C1 segment of cervical spinal cord (tissue), 14 donors: Measurements from ENCODE around the gene SCN1B.
"Not testable (repeated sequence)": the region's sequence is repeated elsewhere in the genome, so short reads cannot be mapped to it uniquely, and the experiment has no call there.

Source experiments
- DNase-seq, 14 donors: peaks; one replicate each; lab custom pipeline; 2025; lab: John Stamatoyannopoulos, UW

SCN1B gene

GRCh38 chr19:35034588-35035382, 4.5 kb downstream of the SCN1B start:
- peak in 1 of 14 donors; percentile 48 for DNase-seq

GRCh38 chr19:35037716-35038622, 7.7 kb downstream of the SCN1B start:
- peak in 9 of 14 donors; percentile 32 to 93 (median 50) for DNase-seq

DNA sequence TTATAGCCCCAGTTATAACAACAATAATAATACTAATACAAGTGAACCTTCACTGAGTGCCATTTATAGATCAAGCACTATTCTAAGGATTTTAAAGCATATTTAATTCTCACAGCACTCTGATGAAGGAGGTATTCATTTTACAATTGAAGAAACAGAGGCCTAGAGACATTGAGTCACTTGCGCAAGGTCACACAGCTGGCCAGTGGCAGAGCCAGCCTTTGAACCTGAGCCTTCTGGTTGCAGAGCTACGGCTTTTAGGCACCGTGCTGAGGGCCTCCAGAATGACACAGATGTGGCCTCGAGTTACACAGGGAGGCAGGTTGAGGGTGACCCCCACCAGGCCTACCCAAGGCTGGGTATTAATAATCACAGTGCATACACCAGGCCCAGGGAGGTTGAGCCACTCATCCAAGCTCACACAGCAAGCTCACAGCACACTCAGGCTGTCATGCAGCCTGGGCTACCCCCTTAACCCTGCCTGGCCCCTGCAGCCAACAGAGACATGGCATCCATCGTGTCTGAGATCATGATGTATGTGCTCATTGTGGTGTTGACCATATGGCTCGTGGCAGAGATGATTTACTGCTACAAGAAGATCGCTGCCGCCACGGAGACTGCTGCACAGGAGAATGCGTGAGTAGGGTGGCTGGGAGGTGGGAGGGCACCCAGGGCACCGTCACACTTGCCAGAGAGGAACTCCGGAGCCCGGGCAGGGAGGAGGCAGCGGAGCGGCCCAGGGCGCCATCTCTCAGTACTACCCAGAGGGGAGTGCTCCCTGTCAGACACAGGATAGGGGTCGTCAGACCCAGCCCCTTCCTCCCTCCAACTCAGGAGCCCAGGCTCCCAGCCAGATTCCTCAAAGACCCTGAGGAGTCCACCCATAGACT, 8.6 kb downstream of the SCN1B start:
- peak in 1 of 14 donors; percentile 33 for DNase-seq

DNA sequence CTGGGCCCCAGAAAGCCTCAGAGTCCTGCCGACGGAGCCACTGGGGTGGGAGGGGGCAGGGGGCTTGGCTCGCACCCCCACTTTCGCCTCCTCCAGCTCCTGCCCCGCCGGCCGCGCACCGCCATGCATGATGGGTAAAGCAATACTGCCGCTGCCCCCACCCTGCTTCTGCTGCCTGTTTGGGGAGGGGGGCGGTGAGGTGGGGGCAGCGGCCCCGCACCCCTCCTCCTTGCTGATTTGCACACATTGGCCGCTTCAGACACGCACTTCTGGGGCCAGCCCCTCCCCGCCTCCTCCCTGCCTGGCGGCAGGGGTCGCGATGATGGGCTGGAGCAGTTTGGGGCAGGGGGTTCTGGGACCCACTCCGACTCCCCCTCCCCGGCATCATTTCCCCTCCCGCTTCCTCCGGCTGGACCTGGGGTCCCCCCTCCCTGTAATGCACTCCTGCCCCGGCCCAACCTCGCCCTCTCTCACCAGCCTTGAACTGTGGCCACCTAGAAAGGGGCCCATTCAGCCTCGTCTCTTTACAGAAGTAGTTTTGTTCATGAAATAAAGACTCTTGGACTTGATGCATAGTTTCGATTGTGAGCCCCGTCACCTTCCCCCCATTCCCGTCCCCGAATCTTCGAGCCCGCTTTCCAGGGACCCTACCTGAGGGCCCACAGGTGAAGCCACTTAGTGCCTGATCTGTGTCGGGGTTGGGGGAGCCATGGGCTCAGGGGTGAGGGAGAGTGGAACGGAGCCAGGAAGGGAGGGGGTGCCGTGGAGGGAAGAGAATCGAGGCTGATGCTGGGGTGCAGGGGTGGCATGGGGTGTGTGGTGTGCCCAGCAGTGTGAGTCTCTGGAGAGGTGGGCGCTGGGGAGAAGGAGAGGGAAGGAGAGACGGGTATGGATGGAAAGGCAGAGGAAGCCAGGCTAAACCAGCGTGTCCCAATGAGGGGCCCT, 9.9 kb downstream of the SCN1B start:
- no peak for DNase-seq

DNA sequence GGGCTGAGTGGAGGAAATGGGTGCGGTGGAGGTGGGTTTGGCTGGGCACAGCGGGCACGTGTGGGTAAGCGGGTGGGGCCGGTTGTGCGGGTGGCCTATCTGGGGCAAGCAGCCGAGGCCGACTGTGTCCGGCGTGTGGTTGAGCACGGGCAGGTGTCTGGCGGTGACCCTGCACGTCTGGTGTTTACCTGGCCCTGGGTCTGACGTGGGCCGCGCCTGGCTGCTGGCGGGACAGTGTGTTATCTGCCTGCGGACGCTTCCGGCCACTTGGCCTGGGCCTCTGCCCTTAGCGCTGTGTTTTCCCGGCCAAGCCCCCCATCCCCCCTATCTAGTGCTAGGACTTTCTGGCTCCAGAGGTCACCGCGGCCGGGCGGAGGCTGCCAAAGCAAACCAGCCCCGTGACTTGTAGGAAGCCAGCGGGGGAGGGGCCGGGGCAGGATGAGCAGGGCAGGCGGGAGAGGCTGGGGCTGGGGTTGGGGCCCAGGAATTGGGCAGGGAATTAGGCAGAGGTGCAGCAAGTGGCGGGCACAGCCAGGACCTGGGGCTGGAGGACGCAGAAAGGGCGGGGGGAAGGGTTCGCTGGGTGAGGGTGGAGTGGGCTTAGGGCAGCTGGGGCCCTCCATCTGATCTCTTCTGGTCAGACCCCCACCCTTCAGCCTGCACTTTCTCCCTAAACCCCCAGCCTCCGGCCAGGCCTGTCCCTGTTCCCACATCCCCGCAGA, 10.7 kb downstream of the SCN1B start:
- peak in 12 of 14 donors; percentile 18 to 87 (median 66) for DNase-seq

DNA sequence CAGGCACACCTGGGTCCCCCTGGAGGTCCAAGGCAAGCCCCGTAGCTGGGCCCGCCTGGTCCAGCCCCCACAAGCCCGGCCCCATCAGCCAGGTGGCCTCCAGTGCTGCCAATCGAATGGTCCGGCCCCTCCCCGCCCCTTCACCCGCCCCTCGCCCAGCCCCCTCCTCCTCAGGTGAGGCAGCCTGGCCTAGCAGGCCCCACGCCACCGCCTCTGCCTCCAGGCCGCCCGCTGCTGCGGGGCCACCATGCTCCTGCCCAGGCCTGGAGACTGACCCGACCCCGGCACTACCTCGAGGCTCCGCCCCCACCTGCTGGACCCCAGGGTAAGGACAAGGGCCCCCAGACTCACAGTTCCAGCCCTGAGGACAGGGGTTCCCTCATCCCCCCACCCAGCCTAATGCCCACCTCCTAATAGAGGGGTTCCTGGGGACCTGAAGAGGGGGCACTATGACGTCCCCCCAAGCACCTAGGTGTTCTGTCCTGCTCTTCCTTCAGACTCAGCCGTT, 11.3 kb downstream of the SCN1B start, which contains the start of gene HPN:
Gene HPN, plus strand, starts transcription at position 174 of the 508 bp plus-strand sequence. CDS start 786 bp downstream, outside the sequence.
- DNase-seq = no peak

DNA sequence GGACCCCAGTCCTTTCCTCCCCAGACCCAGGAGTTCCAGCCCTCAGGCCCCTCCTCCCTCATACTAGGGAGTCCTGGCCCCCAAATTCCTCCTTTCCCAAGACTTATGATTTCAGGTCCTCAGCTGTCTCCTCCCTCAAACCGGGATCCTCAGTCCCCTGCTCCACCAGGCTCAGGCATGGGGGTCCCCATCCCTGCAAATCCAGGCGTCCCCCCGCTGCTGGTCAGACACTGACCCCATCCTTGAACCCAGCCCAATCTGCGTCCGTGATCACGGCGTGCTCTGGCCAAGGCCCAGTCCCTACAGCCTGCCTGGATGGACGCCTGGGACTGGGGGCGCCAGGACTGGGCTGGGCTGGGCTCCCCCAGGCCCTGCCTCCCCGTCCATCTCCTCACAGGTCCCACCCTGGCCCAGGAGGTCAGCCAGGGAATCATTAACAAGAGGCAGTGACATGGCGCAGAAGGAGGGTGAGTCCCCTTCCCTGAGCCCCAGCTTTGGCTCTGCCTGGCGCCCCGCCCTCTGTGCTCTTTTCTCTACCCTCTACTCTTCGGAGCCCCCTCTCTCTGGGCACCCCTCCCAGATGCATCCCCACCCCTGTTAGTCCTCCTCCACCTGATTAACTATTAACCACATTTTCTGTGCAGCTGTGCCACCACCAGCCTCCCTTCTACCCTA, 11.9 kb downstream of the SCN1B start:
- no peak for DNase-seq

DNA sequence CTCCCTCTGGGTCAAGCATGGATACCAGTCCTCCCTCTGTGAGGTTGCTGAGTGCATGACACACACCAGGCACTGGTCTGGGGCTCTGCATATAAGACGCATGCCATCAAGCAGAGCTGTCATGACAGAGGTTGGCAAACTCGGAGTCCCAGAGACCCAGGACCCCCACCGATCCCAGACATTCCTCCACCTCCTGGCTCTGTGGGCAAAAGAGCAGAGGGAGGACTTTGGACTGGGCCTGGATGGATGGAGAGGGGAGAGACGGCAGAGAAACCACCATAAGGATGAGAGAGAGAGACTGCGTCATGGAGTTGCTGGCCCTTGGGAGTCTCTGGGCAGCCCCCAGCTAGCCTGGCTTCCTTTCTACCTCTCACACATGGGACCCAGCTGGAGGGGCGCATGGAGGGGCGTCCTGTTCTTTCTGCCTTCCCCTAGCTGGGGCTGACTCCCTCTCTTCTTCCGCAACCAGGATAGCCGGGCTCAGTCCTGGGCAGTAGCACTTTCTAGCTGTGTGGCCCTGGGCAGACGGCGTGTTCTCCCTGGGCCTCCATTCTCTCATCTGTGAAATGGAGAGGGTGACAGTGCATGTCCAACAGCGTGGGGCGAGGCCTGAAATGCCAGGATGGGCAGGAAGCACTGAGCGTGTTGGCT, 12.8 kb downstream of the SCN1B start:
- DNase-seq = no peak

DNA sequence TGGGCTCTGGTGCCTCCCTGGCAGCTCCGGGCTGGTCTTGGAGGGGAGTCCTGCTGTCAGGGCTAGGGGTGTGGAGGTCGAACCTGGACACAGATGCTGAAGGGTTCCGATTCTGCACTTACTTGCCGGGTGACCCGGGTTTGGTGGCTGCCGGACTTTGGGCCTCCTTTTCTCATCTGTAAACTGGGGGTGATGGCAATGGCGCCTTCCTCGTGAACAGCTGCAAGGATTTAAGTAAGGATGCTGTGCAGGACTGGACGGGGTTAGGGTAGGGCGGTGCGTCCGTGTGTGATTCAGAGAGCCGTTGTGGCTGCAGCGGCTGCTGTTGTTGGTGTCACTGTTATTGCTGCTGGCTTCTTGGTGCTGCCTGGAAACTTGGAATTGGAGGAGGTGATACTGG, 13.6 kb downstream of the SCN1B start:
- DNase-seq = no peak

- DNase-seq = peak in 12 of 14 donors; percentile 20 to 81 (median 62)
Measured at GRCh38 chr19:35044317-35045117, 14.2 kb downstream of the SCN1B start.

DNA sequence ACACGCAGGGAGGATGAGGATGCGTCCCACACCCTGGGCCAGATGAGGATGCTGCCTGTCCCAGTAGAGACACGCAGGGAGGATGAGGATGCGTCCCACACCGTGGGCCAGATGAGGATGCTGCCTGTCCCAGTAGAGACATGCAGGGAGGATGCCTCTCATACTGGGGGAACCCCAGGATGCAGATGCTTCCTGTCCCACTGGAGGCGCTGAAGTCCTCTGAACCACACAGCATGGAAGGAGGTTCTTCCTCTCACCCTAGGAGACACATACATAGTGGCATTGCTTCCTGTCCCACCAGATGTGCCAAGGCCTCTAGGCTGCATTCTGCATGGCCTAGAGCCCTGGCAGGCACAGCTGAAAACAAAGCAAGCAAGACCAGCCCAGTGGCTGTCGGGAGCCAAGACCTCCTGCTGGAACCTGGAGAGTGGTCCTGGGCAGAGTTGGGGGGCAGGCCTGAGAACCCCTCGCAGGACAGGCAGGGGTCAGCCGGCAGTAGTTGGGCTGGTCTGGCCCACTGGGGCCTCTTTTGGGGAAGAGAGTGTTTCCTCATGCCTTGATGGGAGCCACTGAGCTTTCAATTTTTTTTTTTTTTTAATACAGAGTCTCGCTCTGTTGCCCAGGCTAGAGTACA, 15.5 kb downstream of the SCN1B start:
- peak in 7 of 14 donors; percentile 24 to 52 (median 34) for DNase-seq

DNA sequence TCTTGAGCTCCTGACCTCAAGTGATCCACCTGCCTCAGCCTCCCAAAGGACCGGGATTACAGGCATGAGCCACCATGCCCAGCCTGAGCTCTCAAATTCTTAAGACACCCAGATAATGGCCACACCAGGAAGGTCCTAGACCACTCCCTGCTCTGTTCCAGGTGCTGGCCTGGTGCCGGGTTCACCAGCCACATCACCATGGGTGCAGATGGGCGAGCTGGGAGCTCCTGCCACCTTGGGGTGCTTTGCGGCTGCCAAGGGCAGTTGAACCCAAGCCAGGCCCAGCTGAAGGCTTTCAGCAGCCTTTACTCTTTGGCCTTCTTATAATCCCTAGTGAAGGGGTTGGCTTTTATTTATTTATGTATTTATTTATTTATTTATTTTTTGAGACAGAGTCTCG, 16.2 kb downstream of the SCN1B start:
- no peak for DNase-seq

DNA sequence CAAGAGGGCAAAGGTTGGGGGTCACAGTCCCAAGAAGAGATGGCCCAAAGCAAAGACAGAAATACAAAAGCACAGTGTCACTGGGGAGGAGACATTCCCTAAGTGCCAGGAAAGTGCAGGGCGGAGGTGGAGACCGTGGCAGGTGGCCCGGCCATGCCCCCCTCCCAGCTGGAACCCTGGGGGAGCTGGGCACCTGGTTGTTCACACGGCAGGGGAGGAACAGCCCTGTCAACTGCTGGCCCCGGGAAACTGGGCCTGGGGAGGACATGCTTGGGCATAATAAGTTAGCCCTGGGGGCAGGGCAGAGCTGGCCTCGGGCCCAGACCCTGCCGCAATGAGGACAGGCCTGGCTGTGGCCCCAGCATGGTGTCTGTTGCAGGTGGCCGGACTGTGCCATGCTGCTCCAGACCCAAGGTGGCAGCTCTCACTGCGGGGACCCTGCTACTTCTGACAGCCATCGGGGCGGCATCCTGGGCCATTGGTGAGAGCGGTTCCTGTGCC, 18.7 kb downstream of the SCN1B start:
- peak in 12 of 14 donors; percentile 39 to 88 (median 73) for DNase-seq

DNA sequence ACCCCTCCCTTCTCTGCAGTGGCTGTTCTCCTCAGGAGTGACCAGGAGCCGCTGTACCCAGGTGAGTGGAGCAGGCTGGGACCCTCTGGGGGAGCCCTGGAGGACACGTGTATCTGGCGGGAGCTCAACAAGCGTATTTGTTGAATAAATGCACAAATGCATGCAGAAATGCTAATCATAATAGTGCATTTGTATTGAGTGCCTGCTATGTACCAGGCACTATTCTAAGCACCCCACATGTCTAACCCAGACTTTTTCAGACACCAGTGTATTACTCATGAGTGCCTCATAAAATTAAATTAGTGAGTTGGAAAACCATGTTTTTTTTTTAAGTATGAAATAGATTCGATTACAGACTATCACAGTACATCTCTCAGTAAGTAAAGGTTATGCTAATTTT, 19.2 kb downstream of the SCN1B start:
- DNase-seq = no peak

DNA sequence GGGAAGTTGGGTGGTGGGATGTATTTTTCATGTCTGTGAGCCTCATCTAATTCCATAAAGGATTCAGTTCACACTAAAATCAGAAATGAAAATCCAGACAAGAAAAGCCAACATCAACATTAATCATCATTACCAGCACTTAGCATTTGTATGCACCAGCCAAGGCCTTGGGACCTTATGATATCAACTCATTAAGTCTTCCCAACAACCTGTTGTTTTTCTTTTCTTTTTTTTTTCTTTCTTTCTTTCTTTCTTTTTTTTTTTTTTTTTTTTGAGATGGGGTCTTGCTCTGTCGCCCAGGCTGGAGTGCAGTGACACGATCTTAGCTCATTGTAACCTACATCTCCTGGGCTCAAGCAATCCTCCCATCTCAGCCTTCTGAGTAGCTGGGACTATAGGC, 20.4 kb downstream of the SCN1B start:
- DNase-seq = not testable (repeated sequence)

- not testable (repeated sequence) for DNase-seq
Measured at GRCh38 chr19:35051268-35051667, 21.0 kb downstream of the SCN1B start.

DNA sequence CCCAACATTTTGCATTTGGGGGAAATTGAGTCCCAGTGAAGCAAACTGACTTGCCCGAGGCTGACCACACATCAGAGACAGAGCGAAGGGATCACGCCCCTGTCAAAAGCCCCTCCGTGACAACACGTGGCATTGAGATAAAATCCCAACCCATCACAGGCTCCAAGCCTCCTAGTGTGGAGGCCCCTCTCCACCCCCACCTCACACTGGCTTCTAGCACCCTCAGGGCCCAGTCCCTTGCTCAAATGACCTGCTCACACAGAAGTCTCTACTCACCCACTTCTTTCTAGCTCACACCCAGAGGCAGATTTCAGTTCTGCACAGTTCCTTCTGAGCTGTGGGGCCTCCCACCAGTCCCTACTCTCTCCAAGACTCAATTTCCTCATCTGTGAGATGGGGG, 21.5 kb downstream of the SCN1B start:
- no peak for DNase-seq
